CD4-positive, alpha-beta T cell treated with Interleukin-12 subunit alpha and Interleukin-12 subunit beta, for 1 hour (primary cell): ENCODE data around the gene LRRTM3.

ENCODE experiments used
- DNase-seq: peaks from one replicate; pipeline ENCODE4 v3.0.0-alpha.2; 2020

The LRRTM3 gene

DNA sequence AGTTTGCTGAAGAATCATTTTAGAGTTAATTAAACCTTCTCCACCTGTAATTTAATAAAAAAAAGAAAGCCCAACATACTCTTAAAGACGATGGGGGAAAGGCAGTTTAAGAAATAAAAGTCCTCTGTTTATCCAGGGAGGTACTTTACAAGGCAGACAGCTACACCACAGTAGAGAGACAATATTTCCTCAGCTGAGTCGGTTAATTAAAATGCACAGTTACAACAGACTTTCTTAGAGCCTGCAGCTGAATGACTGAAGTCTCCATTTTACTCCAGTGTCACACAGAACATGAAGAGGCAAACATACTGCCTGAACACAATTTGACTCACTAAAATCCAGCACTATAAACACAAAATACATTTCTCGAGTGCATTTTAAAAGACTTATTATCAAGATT lies 15.1 kb downstream of the LRRTM3 start:
- no peak for DNase-seq

GRCh38 chr10:66941491-66941890 lies 15.7 kb downstream of the LRRTM3 start:
- DNase-seq = no peak

- DNase-seq = no peak
Measured at GRCh38 chr10:66942407-66942806, 16.6 kb downstream of the LRRTM3 start.

GRCh38 chr10:66943590-66943989 lies 17.8 kb downstream of the LRRTM3 start:
- no peak for DNase-seq

GRCh38 chr10:66951896-66952295 lies 26.1 kb downstream of the LRRTM3 start:
- DNase-seq = no peak

DNA sequence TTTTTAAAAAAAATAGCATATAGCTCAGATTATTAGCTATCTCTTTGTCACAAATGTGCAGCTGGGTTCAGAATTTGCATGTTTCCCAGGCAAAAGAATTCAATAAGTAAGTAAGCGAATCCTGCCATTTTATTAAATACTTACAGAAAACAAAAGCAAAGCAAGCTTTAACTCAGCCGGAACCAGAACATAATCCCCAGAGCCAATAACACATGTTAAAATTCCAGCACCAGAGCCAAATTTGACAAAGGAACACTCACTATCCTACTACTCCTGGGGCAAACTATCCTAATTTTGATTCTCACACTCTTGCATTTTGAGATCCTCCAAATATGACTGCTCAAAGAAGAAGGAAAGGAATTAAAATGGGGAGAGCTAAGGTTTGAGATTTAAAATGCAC lies 32.6 kb downstream of the LRRTM3 start:
- DNase-seq = no peak

GRCh38 chr10:66964946-66965345 lies 39.1 kb downstream of the LRRTM3 start:
- DNase-seq = no peak

GRCh38 chr10:66980246-66980815 lies 54.5 kb downstream of the LRRTM3 start:
- no peak for DNase-seq

DNA sequence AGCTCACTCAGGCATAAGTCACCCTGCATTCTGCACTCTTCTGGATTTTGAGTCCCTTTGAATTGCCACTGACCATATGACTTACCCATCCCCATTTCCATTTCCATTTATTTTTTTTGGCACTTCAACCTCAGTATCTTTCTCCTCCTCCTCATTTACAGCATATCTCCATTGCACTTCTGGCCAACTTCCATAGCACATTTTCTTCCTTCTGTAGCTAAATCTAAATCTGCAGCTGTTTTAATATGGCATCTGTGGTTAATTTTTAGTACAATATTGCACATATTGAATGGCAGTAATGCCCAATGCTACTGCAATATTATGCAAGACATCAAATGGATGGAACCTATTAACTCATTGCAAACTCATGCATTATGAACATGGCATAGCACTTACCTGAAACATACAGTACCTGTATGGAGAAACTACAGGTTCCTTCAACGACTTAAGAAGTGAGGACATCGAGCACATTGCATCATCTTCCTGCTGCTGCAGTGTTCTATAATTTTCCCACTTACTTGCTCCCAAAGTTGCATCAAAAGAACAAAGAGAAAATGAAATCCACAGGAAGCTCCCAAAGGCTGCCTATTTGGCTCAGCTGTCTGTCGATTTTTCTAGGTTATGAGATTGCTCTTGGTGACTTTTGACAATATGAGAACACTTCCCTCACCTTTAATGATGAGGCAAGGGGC lies 55.7 kb downstream of the LRRTM3 start:
- no peak for DNase-seq

- no peak for DNase-seq
Measured at GRCh38 chr10:66982053-66982420, 56.2 kb downstream of the LRRTM3 start.

DNA sequence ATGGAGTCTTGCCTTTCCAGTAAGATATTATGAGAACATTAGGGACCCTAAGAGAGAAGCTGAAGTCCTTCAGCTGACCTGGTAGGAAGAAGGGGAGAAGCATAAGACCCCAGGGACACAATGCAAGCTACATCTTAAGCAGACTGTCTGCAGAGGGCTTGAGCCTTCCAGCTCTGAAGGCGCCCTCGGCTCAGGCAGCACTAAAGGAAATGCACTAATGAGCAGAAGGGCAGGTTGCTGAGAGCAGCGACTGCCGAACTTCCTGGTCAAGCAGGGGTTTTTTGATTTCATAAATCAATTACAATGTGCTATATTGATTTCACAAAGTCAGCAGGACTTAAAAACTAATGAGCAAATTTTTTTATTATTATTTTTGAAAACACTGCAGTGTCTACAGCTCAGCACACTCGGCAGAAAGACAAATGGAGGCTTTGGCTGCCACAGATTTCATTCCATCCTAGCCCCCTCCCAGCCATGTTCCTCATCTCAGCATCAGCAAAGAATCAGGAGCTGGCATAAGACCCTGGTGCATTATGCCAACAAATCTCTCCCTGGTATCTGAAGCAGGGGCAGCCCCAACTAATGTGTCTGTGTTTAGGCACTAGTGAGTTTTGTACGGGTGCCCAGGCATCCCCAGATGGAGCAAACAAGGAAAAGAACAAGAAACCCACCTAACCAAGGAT lies 57.1 kb downstream of the LRRTM3 start:
- DNase-seq = no peak

GRCh38 chr10:66983475-66983818 lies 57.6 kb downstream of the LRRTM3 start:
- DNase-seq = no peak

DNA sequence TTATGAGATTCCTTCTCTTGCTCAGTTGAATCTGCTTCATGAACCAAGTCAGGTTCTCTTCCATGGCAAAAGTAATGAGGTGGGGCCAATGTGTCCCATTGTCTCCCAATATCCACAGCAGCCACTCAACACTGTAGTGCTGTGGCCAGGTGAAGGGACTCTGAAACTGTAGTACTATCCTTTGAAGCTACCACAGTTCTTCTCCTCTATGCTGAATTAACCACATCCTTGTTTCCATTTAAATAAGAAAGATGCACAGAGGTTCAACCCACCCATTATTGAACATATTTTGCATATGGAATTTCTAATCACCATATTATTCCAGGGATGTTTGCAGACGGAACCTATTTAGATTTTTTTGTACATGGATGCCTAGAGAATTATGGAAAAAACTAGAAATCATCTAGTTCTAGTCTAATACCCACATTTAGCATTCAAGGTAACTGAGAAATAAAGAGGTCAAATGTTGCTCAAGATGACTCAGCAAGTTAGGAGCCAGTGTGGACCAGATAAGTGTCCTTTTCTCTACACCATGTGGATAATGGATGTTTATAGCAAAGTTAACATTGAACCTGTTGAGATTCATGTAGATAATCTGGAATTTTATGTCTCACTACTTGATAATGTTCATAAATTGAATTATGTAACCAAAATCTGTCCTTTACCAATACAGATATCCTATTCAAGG lies 64.5 kb downstream of the LRRTM3 start:
- DNase-seq = no peak

DNA sequence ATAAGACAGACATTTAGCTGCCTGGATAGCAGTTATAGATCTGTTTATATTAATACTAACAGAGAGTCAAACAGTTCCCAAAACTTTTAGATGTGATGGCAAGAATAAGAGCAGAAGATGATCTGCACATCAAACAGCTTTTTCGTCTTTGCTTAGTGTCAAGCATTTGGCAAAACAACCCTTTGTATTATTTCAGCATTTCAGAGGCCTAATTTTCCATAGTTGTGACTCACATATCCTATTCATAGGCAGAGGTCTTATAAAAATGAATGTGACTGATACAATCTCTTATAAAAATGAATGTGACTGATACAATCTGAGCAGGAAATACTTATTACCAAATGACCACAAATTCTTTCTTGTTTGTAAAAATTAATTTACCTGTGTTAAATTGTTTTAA lies 71.2 kb downstream of the LRRTM3 start:
- no peak for DNase-seq

GRCh38 chr10:66999762-67000545 lies 74.1 kb downstream of the LRRTM3 start:
- DNase-seq = no peak

DNA sequence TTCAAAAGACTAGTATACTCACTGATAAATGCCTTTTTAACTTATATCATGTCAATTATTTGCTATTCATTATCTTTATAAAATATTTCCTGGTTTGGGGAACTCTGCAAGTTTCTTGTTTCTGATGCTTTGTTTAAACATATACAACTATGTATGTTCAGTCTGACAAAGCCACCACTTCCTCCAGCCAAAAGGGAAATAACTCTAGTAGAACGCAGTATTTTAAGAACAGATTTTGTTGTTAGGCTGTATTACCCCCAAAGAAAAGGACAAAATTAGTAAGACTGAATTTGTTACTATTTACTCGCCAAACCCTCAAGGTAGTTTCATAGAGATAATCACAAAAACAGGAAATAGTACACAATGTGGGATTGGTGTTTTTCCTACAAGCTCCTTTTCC lies 78.9 kb downstream of the LRRTM3 start:
- no peak for DNase-seq

DNA sequence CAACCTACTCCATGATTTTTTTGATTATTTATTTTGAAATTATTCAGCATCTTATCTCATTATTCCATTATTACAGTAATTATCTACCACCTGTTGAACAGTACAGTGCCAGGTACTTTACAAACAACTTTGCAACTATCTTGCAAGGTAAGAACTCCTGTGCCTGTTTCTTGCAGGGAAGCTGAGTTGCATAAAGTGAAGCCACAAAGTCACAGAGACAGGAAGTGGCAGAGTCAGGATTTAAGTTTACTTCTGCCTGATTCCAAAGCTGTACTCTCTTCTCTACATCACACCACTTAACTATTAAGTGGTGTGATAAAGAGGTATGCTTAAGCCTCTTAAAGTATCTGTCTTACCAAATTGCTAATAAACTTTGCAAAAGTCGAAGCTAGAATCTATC lies 80.1 kb downstream of the LRRTM3 start:
- DNase-seq = no peak

GRCh38 chr10:67011480-67011879 lies 85.6 kb downstream of the LRRTM3 start:
- DNase-seq = no peak

- no peak for DNase-seq
Measured at GRCh38 chr10:67011981-67012380, 86.1 kb downstream of the LRRTM3 start.

- no peak for DNase-seq
Measured at GRCh38 chr10:67015225-67015624, 89.4 kb downstream of the LRRTM3 start.

GRCh38 chr10:67017218-67017617 lies 91.4 kb downstream of the LRRTM3 start:
- DNase-seq = no peak

DNA sequence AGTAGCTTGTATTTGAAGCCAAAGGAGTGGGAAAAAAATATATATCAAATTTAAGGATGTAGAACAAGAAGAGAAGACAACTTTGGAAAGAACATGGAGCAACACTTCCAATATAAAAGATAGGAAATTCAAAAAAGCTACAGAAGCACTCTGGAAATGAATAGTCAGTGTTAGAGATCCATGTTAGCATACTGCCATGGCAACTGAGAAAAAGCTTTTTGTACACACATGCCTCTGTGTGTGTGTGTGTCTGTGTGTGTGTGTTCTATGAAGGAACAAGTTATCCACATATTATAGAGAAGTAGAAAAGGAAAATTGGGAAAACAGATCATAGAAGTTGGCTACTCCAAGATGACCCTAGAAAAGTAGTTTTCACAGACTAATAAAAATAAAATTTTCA lies 96.3 kb downstream of the LRRTM3 start:
- no peak for DNase-seq

DNA sequence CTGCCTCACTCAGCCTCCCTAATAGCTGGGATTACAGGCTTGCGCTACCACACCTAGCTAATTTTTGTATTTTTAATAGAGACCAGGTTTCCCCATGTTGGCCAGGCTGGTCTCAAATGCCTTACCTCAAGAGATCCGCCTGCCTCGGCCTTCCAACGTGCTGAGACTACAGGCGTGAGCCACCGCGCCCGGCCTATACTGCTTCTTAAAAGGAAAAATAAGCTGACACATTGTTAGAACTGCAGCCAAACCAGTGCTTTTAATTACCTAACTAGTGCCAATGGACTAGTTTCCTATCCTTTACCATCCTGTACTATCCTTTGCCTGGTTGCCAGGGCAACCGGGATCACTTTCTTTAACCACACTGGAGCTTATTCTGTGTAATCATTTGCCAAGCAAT lies 108.0 kb downstream of the LRRTM3 start:
- DNase-seq = no peak
